Measurements from ENCODE around the gene INSYN1. TPM values are rescaled to one million over a fixed set of nuclear protein-coding genes. Genes with fewer than 3 reads are reported as not detected.
"Not testable (repeated sequence)": the region's sequence is repeated elsewhere in the genome, so short reads cannot be mapped to it uniquely, and the experiment has no call there.

The INSYN1 gene
- total and polyA plus RNA-seq, 2 experiments from 2014 or later = 0.11 to 10.4 TPM

DNA sequence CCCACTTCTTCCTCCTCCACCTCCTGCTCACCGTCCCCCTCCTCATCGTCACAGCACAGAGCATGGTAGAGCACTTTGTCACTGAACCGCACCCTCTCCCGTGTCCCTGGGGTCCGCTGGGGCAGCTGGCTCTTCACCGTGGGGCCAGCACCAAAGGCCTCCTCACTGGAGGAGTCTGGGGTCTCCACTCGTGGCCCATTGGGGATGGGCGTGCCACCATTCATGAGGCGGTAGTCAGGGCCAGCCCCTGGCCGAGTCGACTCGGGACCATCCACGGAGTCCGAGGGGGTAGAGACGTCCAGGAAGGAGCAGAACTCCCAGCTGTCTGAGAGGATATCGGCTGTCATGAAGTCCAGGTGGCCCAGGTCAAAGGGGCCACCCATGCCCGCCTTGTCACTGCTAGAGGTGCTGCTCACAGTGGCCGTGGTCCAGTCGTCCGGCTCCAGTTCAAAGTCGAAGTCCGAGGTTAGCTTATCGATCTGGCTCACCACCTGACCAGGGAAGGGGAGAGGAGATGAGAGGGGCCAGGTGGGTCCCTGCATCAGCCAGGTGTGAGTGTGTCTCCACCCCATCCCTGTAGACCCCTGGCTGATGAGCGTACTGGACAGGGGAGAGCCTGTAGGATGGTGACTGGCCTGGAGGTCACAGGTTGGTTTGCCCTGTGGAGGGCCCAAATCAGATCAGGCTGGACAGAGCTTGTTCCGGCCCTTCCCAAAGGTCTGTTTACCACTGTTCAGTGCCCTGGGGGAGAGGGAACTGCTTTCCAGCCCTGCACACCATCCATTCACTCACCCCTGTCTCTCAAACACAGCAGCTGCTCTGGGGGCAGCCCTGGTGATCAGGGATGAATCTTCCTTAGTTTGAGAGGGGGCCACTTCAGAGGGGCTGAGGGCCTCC is 12.8 kb downstream of the INSYN1 start:
- no peak for DNase-seq
- H3K27ac ChIP-seq = no peak overlapping the region
- no peaks in the 10 kb centered on the region for H4K20me1 ChIP-seq (ENCODE audit: insufficient read depth)
- H3K9me2 ChIP-seq (ENCODE audit: insufficient read depth) = no peaks in the 10 kb centered on the region
- no peak overlapping the region for H3K4me3 ChIP-seq
- in situ Hi-C loops (cut with MboI) = no loop called here
- H3K4me2 ChIP-seq (ENCODE audit: unreplicated experiment) = no peak overlapping the region
- H3K36me3 ChIP-seq (ENCODE audit: low read depth) = no peaks in the 10 kb centered on the region
- H3K27me3 ChIP-seq (replicated peaks; ENCODE audit: insufficient read depth) = 0 out of 2 replicates have a peak, but pooled peaks cover 5% of the 10 kb centered on the region
- no peaks in the 10 kb centered on the region for H3K79me2 ChIP-seq (ENCODE audit: insufficient read depth)
- H2AFZ ChIP-seq = no peak overlapping the region
- peaks cover 5% of the 10 kb centered on the region for H3F3A ChIP-seq (ENCODE audit: insufficient read depth)
- peaks cover 22% of the 10 kb centered on the region for H3K4me1 ChIP-seq (ENCODE audit: insufficient read depth)
- TF ChIP-seq EZH2phosphoT487 (IDR thresholded peaks at IDR 0.05; ENCODE audit: insufficient read depth, low read depth) = no peak
- TF ChIP-seq EZH2 (IDR thresholded peaks at IDR 0.05; ENCODE audit: insufficient read depth, poor library complexity, severe bottlenecking) = no peak
- no peaks in the 10 kb centered on the region for H3K9me3 ChIP-seq (ENCODE audit: low read depth)
- H3K9ac ChIP-seq = no peak overlapping the region
- 91 to 92% methylated on average over 25 of the region's 25 CpGs for WGBS, 2 experiments (ENCODE audit: low coverage in 1 of 2, low lambda C conversion rate in 2 of 2, missing lambda C conversion rate in 2 of 2)

DNA sequence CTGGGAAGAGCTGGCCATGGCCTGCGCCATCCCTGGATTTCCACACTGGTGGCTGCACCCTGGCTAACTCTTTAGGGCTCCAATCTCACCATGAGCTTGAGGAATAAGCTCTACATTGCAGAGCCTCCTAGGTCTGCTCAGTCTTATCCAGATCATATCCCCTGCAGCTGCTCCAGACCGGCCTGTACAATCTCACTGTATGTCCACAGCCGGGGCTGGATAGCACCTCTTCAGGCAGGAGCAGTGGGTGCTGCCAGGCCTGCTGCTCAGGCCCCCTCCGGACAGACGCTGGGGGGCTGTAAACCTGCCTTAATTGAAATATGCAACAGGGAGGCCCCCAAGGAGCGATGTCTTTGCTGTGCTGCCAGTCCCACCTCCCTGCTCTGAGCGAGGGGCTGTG is 15.6 kb downstream of the INSYN1 start:
- 60 to 61% methylated on average over 7 of the region's 7 CpGs for WGBS, 2 experiments (ENCODE audit: low coverage in 1 of 2, low lambda C conversion rate in 2 of 2, missing lambda C conversion rate in 2 of 2)
- Histone ChIP-seq H4K20me1 (ENCODE audit: insufficient read depth) (no peaks in the 10 kb centered on the region), H3K27me3 (replicated peaks; ENCODE audit: insufficient read depth) (peaks cover 18% of the 10 kb centered on the region; the same call in 1 of the 2 replicates), H3K79me2 (ENCODE audit: insufficient read depth) (no peaks in the 10 kb centered on the region), H3K9me2 (ENCODE audit: insufficient read depth) (no peaks in the 10 kb centered on the region), H3K4me1 (ENCODE audit: insufficient read depth) (peaks cover 12% of the 10 kb centered on the region), H3K4me2 (ENCODE audit: unreplicated experiment) (no peak overlapping the region), H3K9ac (no peak overlapping the region), H3K4me3 (no peak overlapping the region), H3K36me3 (ENCODE audit: low read depth) (no peaks in the 10 kb centered on the region), H3F3A (ENCODE audit: insufficient read depth) (no peaks in the 10 kb centered on the region; the same call in 1 of the 2 replicates), H3K27ac (no peak overlapping the region), H3K9me3 (ENCODE audit: low read depth) (no peaks in the 10 kb centered on the region), H2AFZ (no peak overlapping the region)
- TF ChIP-seq EZH2phosphoT487 (IDR thresholded peaks at IDR 0.05; ENCODE audit: insufficient read depth, low read depth) (no peak), EZH2 (IDR thresholded peaks at IDR 0.05; ENCODE audit: insufficient read depth, poor library complexity, severe bottlenecking) (no peak)
- DNase-seq = no peak
- in situ Hi-C loops (cut with MboI) = no loop called here

DNA sequence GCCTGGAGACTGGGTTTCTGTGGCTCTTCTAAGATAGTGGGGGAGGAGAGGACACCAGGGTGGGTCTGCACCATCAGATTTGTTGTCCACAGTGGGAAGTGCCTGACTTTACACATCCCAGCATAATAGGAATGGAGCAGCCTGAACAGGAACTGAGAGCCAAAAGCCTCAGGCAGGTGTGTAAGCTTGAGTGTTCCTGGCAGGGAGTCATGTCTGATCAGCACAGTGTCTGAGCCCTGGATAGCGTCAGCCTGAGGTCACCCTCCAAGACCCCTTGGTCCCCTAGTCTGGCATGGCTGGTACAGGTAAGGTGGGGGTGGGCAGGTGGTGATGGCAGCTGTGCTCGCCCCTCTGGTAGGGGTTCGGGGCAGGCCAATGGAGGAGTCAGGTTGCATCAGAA is 20.2 kb downstream of the INSYN1 start:
- Histone ChIP-seq H3K27me3 (replicated peaks; ENCODE audit: insufficient read depth) (peaks cover 18% of the 10 kb centered on the region; the same call in 1 of the 2 replicates), H3K4me1 (ENCODE audit: insufficient read depth) (no peaks in the 10 kb centered on the region), H3K27ac (no peak overlapping the region), H3K9me3 (ENCODE audit: low read depth) (no peaks in the 10 kb centered on the region), H3F3A (ENCODE audit: insufficient read depth) (no peaks in the 10 kb centered on the region), H3K9ac (no peak overlapping the region), H3K9me2 (ENCODE audit: insufficient read depth) (no peaks in the 10 kb centered on the region), H3K79me2 (ENCODE audit: insufficient read depth) (no peaks in the 10 kb centered on the region), H3K36me3 (ENCODE audit: low read depth) (no peaks in the 10 kb centered on the region), H2AFZ (no peak overlapping the region), H3K4me3 (no peak overlapping the region), H4K20me1 (ENCODE audit: insufficient read depth) (no peaks in the 10 kb centered on the region), H3K4me2 (ENCODE audit: unreplicated experiment) (no peak overlapping the region)
- in situ Hi-C loops (cut with MboI) = no loop called here
- 55 to 60% methylated on average over 3 of the region's 3 CpGs for WGBS, 2 experiments (ENCODE audit: low coverage in 1 of 2, low lambda C conversion rate in 2 of 2, missing lambda C conversion rate in 2 of 2)
- DNase-seq = no peak
- TF ChIP-seq EZH2 (IDR thresholded peaks at IDR 0.05; ENCODE audit: insufficient read depth, poor library complexity, severe bottlenecking) (no peak), EZH2phosphoT487 (IDR thresholded peaks at IDR 0.05; ENCODE audit: insufficient read depth, low read depth) (no peak)

DNA sequence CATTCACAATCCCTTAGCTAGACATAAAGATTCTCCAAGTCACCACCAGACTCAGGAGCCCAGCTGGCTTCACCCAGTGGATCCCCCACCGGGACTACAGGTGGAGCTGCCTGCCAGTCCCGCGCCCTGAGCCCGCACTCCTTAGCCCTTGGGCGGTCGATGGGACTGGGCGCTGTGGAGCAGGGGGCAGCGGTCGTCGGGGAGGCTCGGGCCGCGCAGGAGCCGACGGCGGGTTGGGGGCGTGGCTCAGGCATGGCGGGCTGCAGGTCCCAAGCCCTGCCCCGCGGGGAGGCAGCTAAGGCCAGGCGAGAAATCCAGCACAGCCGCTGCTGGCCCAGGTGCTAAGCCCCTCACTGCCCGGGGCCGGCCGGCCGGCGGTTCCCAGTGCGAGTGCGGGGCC is 21.1 kb downstream of the INSYN1 start:
- H4K20me1 ChIP-seq (ENCODE audit: insufficient read depth); in situ Hi-C loops (cut with MboI); H3F3A ChIP-seq (ENCODE audit: insufficient read depth); H3K36me3 ChIP-seq (ENCODE audit: low read depth); H3K4me3 ChIP-seq; DNase-seq; H3K27ac ChIP-seq; H3K9ac ChIP-seq; H3K9me2 ChIP-seq (ENCODE audit: insufficient read depth); H3K9me3 ChIP-seq (ENCODE audit: low read depth); H3K4me2 ChIP-seq (ENCODE audit: unreplicated experiment); H3K79me2 ChIP-seq (ENCODE audit: insufficient read depth); H3K4me1 ChIP-seq (ENCODE audit: insufficient read depth); H2AFZ ChIP-seq: not testable (repeated sequence)
- peaks cover 18% of the 10 kb centered on the region; the same call in 1 of the 2 replicates for H3K27me3 ChIP-seq (replicated peaks; ENCODE audit: insufficient read depth)
- 88 to 93% methylated on average over 9 to 25 of the region's 29 CpGs for WGBS, 2 experiments (ENCODE audit: low coverage in 1 of 2, low lambda C conversion rate in 2 of 2, missing lambda C conversion rate in 2 of 2)
